H1 (cell line): ENCODE data around the gene ASCC3. TPM values are rescaled to one million over a fixed set of nuclear protein-coding genes. Genes with fewer than 3 reads are reported as not detected.
A peak's percentile ranks its signal among the peaks of the same experiment; 100 is the strongest.

Experiments
- CTCF ChIA-PET: fragments of 300-600 bp; sonication (Branson Sonifier 250); formaldehyde crosslinking; loops from one replicate; lab custom pipeline; 2021; ENCODE audit not compliant: partially characterized antibody; lab: Charles Lee
- POLR2A ChIA-PET: fragments of 300-600 bp; sonication (Branson Sonifier 250); formaldehyde crosslinking; loops from one replicate; lab custom pipeline; 2021; ENCODE audit warnings: inconsistent platforms; ENCODE audit not compliant: partially characterized antibody; lab: Charles Lee
- DNase-seq, 2 experiments: peaks; one replicate each; pipeline versions ENCODE4 v3.0.0 to v3.0.0-alpha.2; 2010 to 2022; ENCODE audit warnings: low spot score in 2 of 2, low read depth in 1 of 2, mixed read lengths in 1 of 2
- FAIRE-seq: peaks from 2 replicates; lab custom pipeline; 2011; peaks lifted over from hg19 to GRCh38; lab: Jason Lieb, UNC
- H2AFZ ChIP-seq: 2 replicates; pipeline ENCODE4 v1.8.1; 2012; ENCODE audit warnings: low read length, inconsistent platforms
- H2AK5ac ChIP-seq: 2 replicates; pipeline ENCODE4 v1.6.1; 2013; ENCODE audit warnings: low read depth, low read length
- H2BK120ac ChIP-seq: replicated peaks from 2 replicates; pipeline ENCODE3; 2013; ENCODE audit warnings: low read depth, low read length, inconsistent platforms
- H2BK12ac ChIP-seq: 2 replicates; pipeline ENCODE4 v1.6.1; 2013; ENCODE audit warnings: low read depth, low read length
- H2BK15ac ChIP-seq: 2 replicates; pipeline ENCODE4 v1.6.1; 2013; ENCODE audit warnings: low read length
- H2BK20ac ChIP-seq: 2 replicates; pipeline ENCODE4 v1.6.1; 2013; ENCODE audit warnings: low read length
- H2BK5ac ChIP-seq: 2 replicates; pipeline ENCODE4 v1.6.1; 2013; ENCODE audit warnings: low read depth, low read length
- H3K14ac ChIP-seq: 2 replicates; pipeline ENCODE4 v1.6.1; 2013; ENCODE audit warnings: inconsistent platforms; ENCODE audit not compliant: insufficient read length
- H3K18ac ChIP-seq: 2 replicates; pipeline ENCODE4 v1.6.1; 2013; ENCODE audit warnings: low read length; ENCODE audit errors: extremely low read depth
- H3K23ac ChIP-seq: 2 replicates; pipeline ENCODE4 v1.6.1; 2013; ENCODE audit warnings: inconsistent platforms; ENCODE audit not compliant: insufficient read length
- H3K23me2 ChIP-seq: 2 replicates; pipeline ENCODE4 v1.6.1; 2013; ENCODE audit warnings: low read depth, low read length
- H3K27ac ChIP-seq: 2 replicates; pipeline ENCODE4 v1.6.1; 2011; ENCODE audit warnings: low read depth, low read length, inconsistent platforms
- H3K27me3 ChIP-seq, 4 experiments: replicated peaks in 1 of 4; 1 replicate in 1 of 4; 2 replicates in 3 of 4; pipeline versions ENCODE4 v1.6.1 to v1.8.1; 2011 to 2013; ENCODE audit warnings: low read length in 3 of 4, mild to moderate bottlenecking in 3 of 4, inconsistent platforms in 2 of 4, mixed read lengths in 2 of 4, moderate library complexity in 1 of 4; ENCODE audit not compliant: control insufficient read depth in 3 of 4, insufficient read depth in 3 of 4; ENCODE audit errors: extremely low read depth in 1 of 4
- H3K36me3 ChIP-seq, 4 experiments: 2 replicates each; pipeline versions ENCODE4 v1.6.1 to v1.8.1; 2011 to 2013; ENCODE audit warnings: mild to moderate bottlenecking in 4 of 4, low read length in 3 of 4, moderate library complexity in 2 of 4, control low read depth in 1 of 4, inconsistent platforms in 1 of 4; ENCODE audit not compliant: insufficient read depth in 4 of 4, control insufficient read depth in 2 of 4
- H3K4ac ChIP-seq: replicated peaks from 2 replicates; pipeline ENCODE3; 2013; ENCODE audit warnings: low read length, low read depth, mixed read lengths, inconsistent platforms; ENCODE audit not compliant: insufficient read length
- H3K4me1 ChIP-seq, 4 experiments: replicated peaks in 1 of 4; 1 replicate in 1 of 4; 2 replicates in 3 of 4; pipeline versions ENCODE4 v1.6.1 to v1.8.1; 2011 to 2013; ENCODE audit warnings: low read length in 3 of 4, inconsistent platforms in 2 of 4, mixed read lengths in 1 of 4; ENCODE audit not compliant: insufficient read depth in 4 of 4, control insufficient read depth in 3 of 4
- H3K4me2 ChIP-seq, 2 experiments: 2 replicates each; pipeline versions ENCODE4 v1.6.1 to v1.8.1; 2011 to 2013; ENCODE audit warnings: low read depth in 2 of 2, low read length in 2 of 2, control low read depth in 1 of 2, inconsistent platforms in 1 of 2, mild to moderate bottlenecking in 1 of 2; ENCODE audit not compliant: insufficient read depth in 1 of 2
- H3K4me3 ChIP-seq, 4 experiments: fragments of 200-600, 300-600 bp in 1 of 4; sonication (generic), shearing (Covaris generic), sonication (Bioruptor Twin) in 1 of 4; 2 replicates each; pipeline versions ENCODE4 v1.5.1 to v1.8.1; 2011 to 2016; ENCODE audit warnings: low read length in 4 of 4, low read depth in 3 of 4, control low read depth in 2 of 4, inconsistent platforms in 2 of 4, mild to moderate bottlenecking in 2 of 4, mixed read lengths in 1 of 4, moderate library complexity in 1 of 4; ENCODE audit not compliant: insufficient read depth in 2 of 4; ENCODE audit errors: extremely low read depth in 1 of 4
- H3K56ac ChIP-seq: replicated peaks from 2 replicates; pipeline ENCODE3; 2013; ENCODE audit warnings: low read depth, mild to moderate bottlenecking, mixed read lengths, low read length, inconsistent platforms; ENCODE audit not compliant: insufficient read length
- H3K79me1 ChIP-seq: 2 replicates; pipeline ENCODE4 v1.6.1; 2013; ENCODE audit warnings: low read depth, low read length, control low read depth
- H3K79me2 ChIP-seq, 2 experiments: 2 replicates each; pipeline versions ENCODE4 v1.6.1 to v1.8.1; 2012 to 2013; ENCODE audit warnings: low read length in 2 of 2, mild to moderate bottlenecking in 2 of 2, inconsistent platforms in 1 of 2; ENCODE audit not compliant: insufficient read depth in 2 of 2, control insufficient read depth in 1 of 2
- H3K9ac ChIP-seq, 4 experiments: replicated peaks in 1 of 4; 1 replicate in 1 of 4; 2 replicates in 3 of 4; pipeline versions ENCODE4 v1.6.1 to v1.8.1; 2011 to 2013; ENCODE audit warnings: low read depth in 3 of 4, low read length in 3 of 4, control low read depth in 2 of 4, mild to moderate bottlenecking in 2 of 4, moderate library complexity in 2 of 4, inconsistent platforms in 1 of 4; ENCODE audit errors: extremely low read depth in 1 of 4
- H3K9me3 ChIP-seq, 2 experiments: 2 replicates each; pipeline versions ENCODE4 v1.6.1 to v1.8.1; 2012 to 2013; ENCODE audit warnings: mild to moderate bottlenecking in 2 of 2, moderate library complexity in 2 of 2, control low read depth in 1 of 2, inconsistent platforms in 1 of 2, low read depth in 1 of 2, low read length in 1 of 2, mixed read lengths in 1 of 2; ENCODE audit not compliant: insufficient read depth in 2 of 2
- H4K20me1 ChIP-seq, 2 experiments: replicated peaks in 1 of 2; 2 replicates each; pipeline versions ENCODE3 to v1.8.1; 2011 to 2013; ENCODE audit warnings: inconsistent platforms in 2 of 2, low read length in 2 of 2, mild to moderate bottlenecking in 1 of 2; ENCODE audit not compliant: insufficient read depth in 2 of 2, control insufficient read depth in 1 of 2
- H4K5ac ChIP-seq: 2 replicates; pipeline ENCODE4 v1.6.1; 2013; ENCODE audit warnings: low read length, low read depth, mixed read lengths, inconsistent platforms; ENCODE audit not compliant: insufficient read length
- H4K8ac ChIP-seq: 2 replicates; pipeline ENCODE4 v1.8.0; 2013; ENCODE audit warnings: mild to moderate bottlenecking, moderate library complexity, low read length, inconsistent platforms; ENCODE audit not compliant: insufficient read depth; ENCODE audit errors: extremely low read depth
- H4K91ac ChIP-seq: replicated peaks from 2 replicates; pipeline ENCODE3; 2013; ENCODE audit warnings: low read length, mixed read lengths, inconsistent platforms; ENCODE audit not compliant: insufficient read length
- CHD2 ChIP-seq: IDR thresholded peaks from 2 replicates; pipeline ENCODE4 v1.6.1; 2012; ENCODE audit warnings: low read length, improper control_type of control experiment
- EP300 ChIP-seq, 2 experiments: IDR thresholded peaks; 1 replicate in 1 of 2; 2 replicates in 1 of 2; pipeline ENCODE4 v1.6.1; 2011 to 2012; ENCODE audit warnings: low read depth in 2 of 2, low read length in 2 of 2, mild to moderate bottlenecking in 2 of 2, borderline replicate concordance in 1 of 2, inconsistent platforms in 1 of 2, moderate library complexity in 1 of 2
- HDAC2 ChIP-seq, 2 experiments: fragments of 300-600 bp in 1 of 2; sonication (generic) in 1 of 2; IDR thresholded peaks; 2 replicates each; pipeline ENCODE4 v1.6.1; 2011 to 2012; ENCODE audit warnings: low read depth in 2 of 2, low read length in 2 of 2, mild to moderate bottlenecking in 2 of 2, moderate library complexity in 2 of 2, borderline replicate concordance in 1 of 2, inconsistent platforms in 1 of 2
- MAX ChIP-seq: IDR thresholded peaks from 2 replicates; pipeline ENCODE4 v1.6.1; 2012; ENCODE audit warnings: inconsistent platforms
- NANOG ChIP-seq: IDR thresholded peaks from 2 replicates; pipeline ENCODE4 v1.6.1; 2011; ENCODE audit warnings: low read length, low read depth, mild to moderate bottlenecking, inconsistent platforms; ENCODE audit not compliant: insufficient read depth, poor library complexity, severe bottlenecking
- WGBS, 2 experiments: shearing (Covaris generic) in 1 of 2; methylation state at CpG; one replicate each; pipeline versions ENCODE4 v1.1.6 to v1.1.7; 2013 to 2015; ENCODE audit warnings: low lambda C conversion rate in 2 of 2, mixed read lengths in 2 of 2, inconsistent platforms in 1 of 2, low coverage in 1 of 2, missing lambda C conversion rate in 1 of 2; ENCODE audit not compliant: insufficient replicate concordance in 2 of 2, insufficient coverage in 1 of 2, insufficient read length in 1 of 2; ENCODE audit errors: extremely low coverage in 1 of 2, missing lambda C conversion rate in 1 of 2; 5-methylcytosine and 5-hydroxymethylcytosine counted together
- polyA plus RNA-seq, 7 experiments: library from polyadenylated mRNA; depleted of rRNA in 3 of 7; stranded (reverse) in 5 of 7; unstranded in 2 of 7; fragments of >200 nt in 5 of 7; fragments of 200-250 nt in 2 of 7; gene quantifications; 1 replicate in 5 of 7; 2 replicates in 1 of 7; 4 replicates in 1 of 7; pipeline versions ENCODE4 v1.2.1 to v1.2.3, GENCODE V29; 2011 to 2013; ENCODE audit warnings: missing spikeins in 2 of 7, mixed read lengths in 2 of 7
- total RNA-seq: library from RNA; stranded (reverse); fragmentation: NEBNext Ultra II Directional; extraction: Animal tissue kit (Norgen Biotek cat#: 25700); gene quantifications from 2 replicates; pipeline ENCODE4 v1.2.1, GENCODE V29; 2021
- TF ChIP-seq, protein P1 (sequence below): IDR thresholded peaks from 2 replicates; pipeline ENCODE4 v1.6.1; 2011; ENCODE audit warnings: low read length, improper control_type of control experiment

The ASCC3 gene
- total and polyA plus RNA-seq, 2 of the 8 experiments (the other 6 are each of a cell fraction or from before 2014, with no cell fraction given) = 37.5 to 77.8 TPM

- H3K9ac ChIP-seq = no peak overlapping the region
- H3K18ac ChIP-seq = 0 out of 2 replicates have a peak overlapping the region, but pooled peaks have one; percentile 72
- peak overlapping the region; percentile 63 for H3K4ac ChIP-seq
- H3K4me3 ChIP-seq = peak overlapping the region in 1 of 4 experiments; percentile 2; a peak in 1 of 8 replicates
- DNase-seq (peak in 1 of 2 experiments; percentile 61), FAIRE-seq (no peak)
- H3K14ac ChIP-seq = no peak overlapping the region
- H3K23me2 ChIP-seq = no peaks in the 10 kb centered on the region
- ChIA-PET CTCF (no interaction called here), POLR2A (interaction anchor here (1.3 to 1.4 kb wide), 2 partner anchors 12 to 13 kb away, joined by 6 to 7 read pairs; partner anchors contain the start of gene ASCC3)
- H3K27me3 ChIP-seq = no peaks in the 10 kb centered on the region
- no peak overlapping the region for H2AFZ ChIP-seq
- peak overlapping the region; percentile 46 to 53 for H3K4me2 ChIP-seq
- H3K23ac ChIP-seq = no peak overlapping the region
- H2BK12ac ChIP-seq = no peak overlapping the region; the same call in 1 of the 2 replicates
- no peak overlapping the region for H2BK15ac ChIP-seq
- H3K27ac ChIP-seq = 0 out of 2 replicates have a peak overlapping the region, but pooled peaks have one; percentile 20
- WGBS, 2 experiments = 29% methylated on average over 3 of the region's 3 CpGs; no CpG with 5 or more reads in 1 of the 2 experiments
- no peaks in the 10 kb centered on the region; a peak in 1 of 8 replicates for H3K36me3 ChIP-seq
- no peak overlapping the region for H4K8ac ChIP-seq
- H3K4me1 ChIP-seq = peaks cover 0 to 9% (median 2%) of the 10 kb centered on the region in 4 experiments; a peak in 4 of 7 replicates
- peak overlapping the region; percentile 80; the same call in 1 of the 2 replicates for H2BK20ac ChIP-seq
- H2AK5ac ChIP-seq = no peak overlapping the region
- H4K20me1 ChIP-seq = no peaks in the 10 kb centered on the region
- TF ChIP-seq MAX = peak; percentile 33; the same call in 1 of the 2 replicates
- TF ChIP-seq, protein P1, sequence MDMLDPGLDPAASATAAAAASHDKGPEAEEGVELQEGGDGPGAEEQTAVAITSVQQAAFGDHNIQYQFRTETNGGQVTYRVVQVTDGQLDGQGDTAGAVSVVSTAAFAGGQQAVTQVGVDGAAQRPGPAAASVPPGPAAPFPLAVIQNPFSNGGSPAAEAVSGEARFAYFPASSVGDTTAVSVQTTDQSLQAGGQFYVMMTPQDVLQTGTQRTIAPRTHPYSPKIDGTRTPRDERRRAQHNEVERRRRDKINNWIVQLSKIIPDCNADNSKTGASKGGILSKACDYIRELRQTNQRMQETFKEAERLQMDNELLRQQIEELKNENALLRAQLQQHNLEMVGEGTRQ = no peak
- no peak for TF ChIP-seq HDAC2 (IDR thresholded peaks at IDR 0.05; ENCODE audit: borderline replicate concordance in 1 of 2, low read depth in 2 of 2, low read length in 2 of 2)
- TF ChIP-seq CHD2 = no peak
- TF ChIP-seq EP300 (IDR thresholded peaks at IDR 0.05; ENCODE audit: borderline replicate concordance in 1 of 2, low read depth in 2 of 2, low read length in 2 of 2) = no peak
- no peak for TF ChIP-seq NANOG
- no peak overlapping the region for H3K56ac ChIP-seq
- peak overlapping the region; percentile 87 for H4K91ac ChIP-seq
- peaks cover 4% of the 10 kb centered on the region in 2 experiments; a peak in 3 of 4 replicates for H3K9me3 ChIP-seq
- peak overlapping the region; percentile 74 for H4K5ac ChIP-seq
- H2BK120ac ChIP-seq = no peak overlapping the region
- peak overlapping the region; percentile 80; the same call in 1 of the 2 replicates for H2BK5ac ChIP-seq
- H3K79me1 ChIP-seq = no peaks in the 10 kb centered on the region
- no peaks in the 10 kb centered on the region for H3K79me2 ChIP-seq
Observed at GRCh38 chr6:100892693-100893092, 11.6 kb upstream of the ASCC3 start.
